ENCODE results near the gene RAB40B. TPM values are rescaled to one million over a fixed set of nuclear protein-coding genes. Genes with fewer than 3 reads are reported as not detected.
A peak's percentile ranks its signal among the peaks of the same experiment; 100 is the strongest.

The RAB40B gene
- total and polyA plus RNA-seq, 2 of the 13 experiments (the other 11 are each of a cell fraction or from before 2014, with no cell fraction given): 6.2 to 6.5 TPM

GRCh38 chr17:82668631-82669099 is 29.8 kb downstream of the RAB40B start (continued):
- TF ChIP-seq MYC (CRISPR knock-in tag; IDR thresholded peaks at IDR 0.05; ENCODE audit: borderline replicate concordance) (peak; percentile 35; the same call in 1 of the 2 replicates), NFAT5 (CRISPR knock-in tag; IDR thresholded peaks at IDR 0.05) (no peak), ZNF770 (CRISPR knock-in tag; IDR thresholded peaks at IDR 0.05) (peak; percentile 36; the same call in 1 of the 2 replicates), POGZ (CRISPR knock-in tag; IDR thresholded peaks at IDR 0.05) (peak; percentile 32; the same call in 1 of the 2 replicates), TRIM22 (IDR thresholded peaks at IDR 0.05) (no peak), TFE3 (CRISPR knock-in tag; IDR thresholded peaks at IDR 0.05) (0 out of 2 replicates have a peak, but pooled peaks have one; percentile 17), RNF2 (conservative IDR thresholded peaks at IDR 0.05; ENCODE audit: low read depth) (peak; percentile 59; the same call in 1 of the 2 replicates), SOX6 (IDR thresholded peaks at IDR 0.05) (no peak), SOX6 (CRISPR knock-in tag; IDR thresholded peaks at IDR 0.05) (peak; percentile 44), SAP130 (CRISPR knock-in tag; IDR thresholded peaks at IDR 0.05; ENCODE audit: low read depth) (peak; percentile 65), FOSL2 (CRISPR knock-in tag; IDR thresholded peaks at IDR 0.05) (no peak; the same call in 1 of the 2 replicates), ZFY (CRISPR knock-in tag; IDR thresholded peaks at IDR 0.05) (peak; percentile 76), ZMYM3 (CRISPR knock-in tag; IDR thresholded peaks at IDR 0.05) (0 out of 2 replicates have a peak, but pooled peaks have one; percentile 9), ZNF850 (CRISPR knock-in tag; conservative IDR thresholded peaks at IDR 0.05) (no peak), PLRG1 (conservative IDR thresholded peaks at IDR 0.05) (no peak), ZNF556 (CRISPR knock-in tag; IDR thresholded peaks at IDR 0.05; ENCODE audit: borderline replicate concordance) (peak; percentile 75; the same call in 1 of the 2 replicates), KAT8 (CRISPR knock-in tag; IDR thresholded peaks at IDR 0.05) (peak; percentile 76), RBFOX2 (IDR thresholded peaks at IDR 0.05; ENCODE audit: low read depth, low read length) (0 out of 2 replicates have a peak, but pooled peaks have one; percentile 24), KMT2B (CRISPR knock-in tag; IDR thresholded peaks at IDR 0.05) (0 out of 2 replicates have a peak, but pooled peaks have one; percentile 75), HNRNPUL1 (IDR thresholded peaks at IDR 0.05; ENCODE audit: low read depth, low read length) (no peak), ZNF883 (CRISPR knock-in tag; IDR thresholded peaks at IDR 0.05; ENCODE audit: not compliant biosample characterization) (peak; percentile 69), HNRNPLL (IDR thresholded peaks at IDR 0.05; ENCODE audit: low read depth, low read length, poor library complexity, severe bottlenecking) (peak; percentile 64)
